ENCODE measurements around the gene CMSS1.
A peak's percentile ranks its signal among the peaks of the same experiment; 100 is the strongest.

Gene CMSS1

GRCh38 chr3:100062665-100063064 is 245.0 kb downstream of the CMSS1 start:
- TF ChIP-seq CTCF (IDR thresholded peaks at IDR 0.05; ENCODE audit: borderline replicate concordance, control extremely low read depth, extremely low read depth, insufficient read depth, missing control alignments), result no peak
- in situ Hi-C loops (cut with MboI; ENCODE audit: low sequenced_read_pairs, unreplicated experiment), result loop anchor here (10.0 kb wide), 1 partner anchor 192 kb away; no protein-coding TSS in a partner anchor
- DNase-seq (ENCODE audit: low spot score), result no peak

- DNase-seq (ENCODE audit: low spot score), result no peak
- in situ Hi-C loops (cut with MboI; ENCODE audit: low sequenced_read_pairs, unreplicated experiment), result loop anchor here (10.0 kb wide), 1 partner anchor 191 kb away; no protein-coding TSS in a partner anchor
- no peak for TF ChIP-seq CTCF (IDR thresholded peaks at IDR 0.05; ENCODE audit: borderline replicate concordance, control extremely low read depth, extremely low read depth, insufficient read depth, missing control alignments)
Observed at GRCh38 chr3:100063929-100064461, 246.3 kb downstream of the CMSS1 start.

DNA sequence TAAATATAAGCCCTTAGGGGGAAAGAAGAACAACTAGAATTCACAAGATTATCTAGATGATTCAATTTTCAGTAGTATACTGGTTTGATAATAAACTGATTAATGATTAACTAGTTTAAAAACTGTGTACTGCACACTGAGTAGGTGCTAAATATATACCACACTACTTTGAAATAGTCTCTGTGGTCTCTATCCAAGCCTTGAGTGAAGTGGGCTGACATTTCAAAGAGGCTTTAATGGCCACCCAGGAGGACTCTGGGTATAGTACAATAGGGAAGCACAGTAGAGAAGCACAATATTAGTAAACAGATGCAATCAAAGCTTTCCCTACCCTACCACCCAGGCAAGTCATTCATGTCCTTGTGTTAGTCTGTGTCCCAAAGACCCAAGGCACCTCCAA is 249.9 kb downstream of the CMSS1 start:
- DNase-seq (ENCODE audit: low spot score), result no peak
- no peak for TF ChIP-seq CTCF (IDR thresholded peaks at IDR 0.05; ENCODE audit: borderline replicate concordance, control extremely low read depth, extremely low read depth, insufficient read depth, missing control alignments)
- in situ Hi-C loops (cut with MboI; ENCODE audit: low sequenced_read_pairs, unreplicated experiment), result loop anchor here (10.0 kb wide), 1 partner anchor 187 kb away; no protein-coding TSS in a partner anchor

- in situ Hi-C loops (cut with MboI; ENCODE audit: low sequenced_read_pairs, unreplicated experiment), result loop anchor here (10.0 kb wide), 1 partner anchor 186 kb away; no protein-coding TSS in a partner anchor
Observed at GRCh38 chr3:100068826-100069225, 251.2 kb downstream of the CMSS1 start.

DNA sequence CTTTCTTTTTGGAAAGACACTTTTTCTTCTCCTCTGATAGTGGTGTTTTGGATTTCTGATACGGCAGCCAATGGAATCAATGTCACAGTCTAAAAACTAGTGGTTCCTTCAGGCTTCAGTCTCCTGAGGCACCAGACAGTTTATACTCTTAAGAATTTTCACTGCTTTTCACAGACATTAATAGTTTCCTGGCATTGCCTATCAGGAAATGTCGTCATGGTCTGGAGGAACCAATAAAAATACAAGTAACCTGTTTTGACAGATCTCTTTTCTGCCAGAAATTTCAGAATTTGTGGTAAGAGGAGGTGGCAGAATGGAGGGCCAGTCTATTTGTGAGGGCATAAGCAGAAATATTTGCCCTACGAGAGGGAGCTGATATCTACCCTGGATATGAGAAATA is 251.8 kb downstream of the CMSS1 start:
- no peak for DNase-seq (ENCODE audit: low spot score)
- TF ChIP-seq CTCF (IDR thresholded peaks at IDR 0.05; ENCODE audit: borderline replicate concordance, control extremely low read depth, extremely low read depth, insufficient read depth, missing control alignments), result no peak
- in situ Hi-C loops (cut with MboI; ENCODE audit: low sequenced_read_pairs, unreplicated experiment), result loop anchor here (10.0 kb wide), 1 partner anchor 185 kb away; no protein-coding TSS in a partner anchor

More at GRCh38 chr3:100068826-100069225, 251.2 kb downstream of the CMSS1 start:
- peak; percentile 72 for DNase-seq (ENCODE audit: low spot score)
- TF ChIP-seq CTCF (IDR thresholded peaks at IDR 0.05; ENCODE audit: borderline replicate concordance, control extremely low read depth, extremely low read depth, insufficient read depth, missing control alignments), result peak; percentile 87

DNA sequence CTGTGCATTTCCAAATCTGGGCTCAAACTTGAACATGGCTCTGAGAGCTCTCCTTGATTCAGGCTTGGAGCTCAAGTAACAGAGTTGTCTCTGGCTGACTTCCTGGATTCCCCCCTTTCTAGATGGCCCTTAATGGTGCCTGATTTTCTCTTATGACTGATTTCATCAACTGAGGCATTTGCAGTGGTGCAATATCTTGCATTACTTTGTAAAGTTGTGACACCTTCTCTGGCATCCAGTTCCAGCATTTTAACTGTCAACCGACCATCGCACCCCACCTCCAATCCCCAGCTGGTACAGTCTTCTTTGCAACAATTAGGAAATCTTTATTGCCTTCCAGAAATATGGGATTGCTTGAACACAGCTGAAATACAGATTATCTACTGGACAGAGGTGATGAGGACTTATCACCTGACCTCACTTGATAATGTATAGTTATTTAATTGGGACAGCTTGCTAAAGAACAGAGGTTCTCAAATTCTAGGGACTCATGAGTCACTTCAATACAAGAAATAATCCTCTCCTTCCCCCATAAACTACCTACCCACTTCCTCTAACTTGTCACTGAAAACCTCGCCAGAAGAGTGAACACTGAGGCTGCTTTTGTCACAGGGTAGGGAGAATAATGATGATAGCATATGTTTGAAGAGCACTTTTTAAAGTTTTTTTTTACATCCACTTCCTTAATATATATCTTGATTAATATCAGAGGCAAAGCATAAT is 254.8 kb downstream of the CMSS1 start:
- TF ChIP-seq CTCF (IDR thresholded peaks at IDR 0.05; ENCODE audit: borderline replicate concordance, control extremely low read depth, extremely low read depth, insufficient read depth, missing control alignments), result no peak
- peak; percentile 37 for DNase-seq (ENCODE audit: low spot score)
- in situ Hi-C loops (cut with MboI; ENCODE audit: low sequenced_read_pairs, unreplicated experiment), result no loop called here
